Activated CD8-positive, alpha-beta T cell treated with anti-CD3 and anti-CD28 coated beads, Interleukin-2, amount 10 ng/mL, durations not matched to agents 7 days and 5 days (primary cell): Measurements from ENCODE around the gene TACR1. TPM values are rescaled to one million over a fixed set of nuclear protein-coding genes. Genes with fewer than 3 reads are reported as not detected.

Experiments used
- ATAC-seq: fragments of 150-1000 bp; cut with Tn5 transposase; one replicate; pipeline ENCODE4 v1.10.0; 2021; ENCODE audit warnings: moderate library complexity
- CTCF ChIA-PET: fragments of 350-600 bp; sonication (Branson Sonifier 250); formaldehyde crosslinking; loops from one replicate; lab custom pipeline; 2021; ENCODE audit warnings: antibody characterized with exemption; lab: Charles Lee
- POLR2A ChIA-PET: fragments of 350-600 bp; sonication (Branson Sonifier 250); formaldehyde crosslinking; loops from one replicate; lab custom pipeline; 2021; ENCODE audit warnings: antibody characterized with exemption; lab: Charles Lee
- DNase-seq: peaks from one replicate; pipeline ENCODE4 v3.0.0-alpha.2; 2020
- H3K27ac Mint-ChIP-seq: one replicate; pipeline ENCODE4 v1.8.0; 2021; ENCODE audit warnings: mild to moderate bottlenecking, mixed read lengths
- H3K27me3 Mint-ChIP-seq: one replicate; pipeline ENCODE4 v1.8.0; 2021; ENCODE audit warnings: low read depth, mixed read lengths
- H3K36me3 Mint-ChIP-seq: one replicate; pipeline ENCODE4 v1.8.0; 2021; ENCODE audit warnings: low read depth, mixed read lengths
- H3K4me1 Mint-ChIP-seq: one replicate; pipeline ENCODE4 v1.8.0; 2021; ENCODE audit warnings: low read depth, mixed read lengths
- H3K4me3 Mint-ChIP-seq: one replicate; pipeline ENCODE4 v1.8.0; 2021; ENCODE audit warnings: mild to moderate bottlenecking, mixed read lengths
- H3K9me3 Mint-ChIP-seq: one replicate; pipeline ENCODE4 v1.8.0; 2022; ENCODE audit warnings: mixed read lengths; ENCODE audit not compliant: insufficient read depth
- total RNA-seq, 2 experiments: library from RNA; stranded (reverse); gene quantifications; one replicate each; pipeline ENCODE4 v1.2.3, GENCODE V29; 2021

The TACR1 gene
- total RNA-seq, 2 experiments from 2014 or later = not detected

DNA sequence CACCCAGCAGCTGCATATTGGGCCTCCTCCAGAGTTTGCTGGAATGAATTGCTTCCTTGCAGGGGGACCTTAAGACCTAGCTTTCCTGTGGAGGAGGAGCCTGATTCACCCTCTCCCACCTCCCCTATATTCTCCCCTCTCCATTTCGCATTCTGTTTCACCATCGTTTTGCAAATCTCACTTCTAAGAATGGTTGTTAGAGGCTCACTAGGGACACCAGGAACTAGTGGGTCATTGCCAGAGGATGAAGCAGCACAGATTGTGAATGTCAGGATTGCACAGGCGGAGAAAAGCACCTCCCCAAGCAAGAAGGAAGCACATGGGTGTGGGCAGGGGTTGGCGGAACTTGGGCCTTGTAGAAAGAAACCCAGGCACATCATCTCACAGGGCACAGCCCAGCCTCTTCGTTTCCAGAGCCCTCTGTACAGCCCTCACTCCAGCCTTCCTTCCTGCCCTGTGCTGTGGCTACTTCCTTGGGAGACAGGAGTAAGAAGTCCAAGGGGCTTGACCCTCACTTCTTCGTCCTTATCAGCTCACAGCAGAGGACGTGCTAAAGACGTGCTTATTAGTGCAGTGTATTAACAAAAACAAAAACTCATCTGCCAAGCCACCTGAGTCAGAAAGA is 63.4 kb downstream of the TACR1 start:
- no peaks in the 10 kb centered on the region for H3K4me1 Mint-ChIP-seq
- peaks cover 9% of the 10 kb centered on the region for H3K27me3 Mint-ChIP-seq
- H3K27ac Mint-ChIP-seq = no peak overlapping the region
- no peaks in the 10 kb centered on the region for H3K9me3 Mint-ChIP-seq
- ChIA-PET POLR2A (no interaction called here), CTCF (no interaction called here)
- no peak overlapping the region for H3K4me3 Mint-ChIP-seq
- ATAC-seq (no peak), DNase-seq (no peak)
- no peaks in the 10 kb centered on the region for H3K36me3 Mint-ChIP-seq

DNA sequence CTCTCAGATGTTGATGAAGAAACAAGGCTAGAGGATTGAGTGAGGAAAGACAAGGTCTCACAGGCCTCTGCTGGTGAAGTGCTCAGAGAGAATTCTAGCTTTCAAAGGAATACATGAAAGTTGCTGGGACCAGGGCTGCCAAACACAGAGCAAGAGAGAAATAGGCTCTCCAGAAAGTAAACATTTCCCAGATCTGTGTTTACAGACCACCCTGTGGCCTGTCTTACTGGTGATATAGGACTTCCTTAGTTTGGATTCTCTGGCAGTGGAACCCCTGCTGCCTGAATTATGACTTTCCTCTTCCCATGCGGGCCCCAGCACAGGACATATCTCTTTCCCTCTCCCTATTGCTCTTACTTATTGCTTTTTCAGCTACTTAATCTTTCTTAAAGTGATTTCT is 64.5 kb downstream of the TACR1 start:
- H3K27ac Mint-ChIP-seq = no peak overlapping the region
- CTCF ChIA-PET = no interaction called here
- H3K9me3 Mint-ChIP-seq = no peaks in the 10 kb centered on the region

DNA sequence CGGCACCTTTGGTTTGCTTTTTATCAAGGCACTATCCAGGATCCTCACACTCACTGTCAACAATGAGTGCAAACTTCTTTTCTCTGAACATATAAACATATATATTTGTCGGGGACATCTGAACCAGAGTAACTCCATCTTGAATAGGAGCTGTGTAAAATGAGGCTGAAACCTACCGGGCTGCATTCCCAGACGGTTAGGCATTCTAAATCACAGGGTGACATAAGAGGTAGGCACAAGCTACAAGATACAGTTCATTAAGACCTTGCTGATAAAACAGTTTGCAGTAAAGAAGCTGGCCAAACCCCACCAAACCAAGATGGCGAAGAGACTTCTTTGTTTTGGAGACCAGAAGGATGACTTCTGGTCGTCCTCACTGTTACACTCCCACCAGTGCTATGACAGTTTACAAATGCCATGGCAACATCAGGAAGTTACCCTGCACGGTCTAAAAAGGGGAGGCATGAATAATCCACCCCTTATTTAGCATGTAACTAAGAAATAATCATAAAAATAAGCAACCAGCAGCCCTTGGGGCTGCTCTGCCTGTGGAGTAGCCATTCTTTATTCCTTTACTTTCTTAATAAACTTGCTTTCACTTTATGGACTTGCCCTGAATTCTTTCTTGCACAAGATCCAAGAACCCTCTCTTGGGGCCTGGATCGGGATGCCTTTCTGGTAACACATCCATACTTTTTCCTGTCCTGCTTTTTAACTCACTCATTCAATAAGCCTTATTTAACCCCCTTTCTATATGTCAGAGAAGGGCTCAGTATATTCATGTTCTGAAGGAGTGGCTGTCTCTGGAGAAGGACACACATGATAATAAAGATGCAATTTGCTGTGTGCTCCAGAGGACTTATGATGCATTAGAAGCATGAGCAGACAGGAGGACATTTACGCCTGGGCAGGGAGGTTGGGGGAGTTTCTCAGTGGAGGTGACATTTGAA is 65.4 kb downstream of the TACR1 start:
- H3K36me3 Mint-ChIP-seq = no peaks in the 10 kb centered on the region
- ATAC-seq (no peak), DNase-seq (no peak)
- POLR2A ChIA-PET = no interaction called here
- H3K9me3 Mint-ChIP-seq = no peaks in the 10 kb centered on the region
- H3K27ac Mint-ChIP-seq = no peak overlapping the region
- peaks cover 2% of the 10 kb centered on the region for H3K27me3 Mint-ChIP-seq
- CTCF ChIA-PET = no interaction called here
- H3K4me3 Mint-ChIP-seq = no peak overlapping the region
- H3K4me1 Mint-ChIP-seq = no peaks in the 10 kb centered on the region

More for the DNA sequence above, 64.5 kb downstream of the TACR1 start:
- no peak for DNase-seq
- Mint-ChIP-seq H3K36me3 (no peaks in the 10 kb centered on the region), H3K27me3 (peaks cover 5% of the 10 kb centered on the region), H3K4me1 (no peaks in the 10 kb centered on the region), H3K4me3 (no peak overlapping the region)
- ATAC-seq = no peak
- POLR2A ChIA-PET = no interaction called here

DNA sequence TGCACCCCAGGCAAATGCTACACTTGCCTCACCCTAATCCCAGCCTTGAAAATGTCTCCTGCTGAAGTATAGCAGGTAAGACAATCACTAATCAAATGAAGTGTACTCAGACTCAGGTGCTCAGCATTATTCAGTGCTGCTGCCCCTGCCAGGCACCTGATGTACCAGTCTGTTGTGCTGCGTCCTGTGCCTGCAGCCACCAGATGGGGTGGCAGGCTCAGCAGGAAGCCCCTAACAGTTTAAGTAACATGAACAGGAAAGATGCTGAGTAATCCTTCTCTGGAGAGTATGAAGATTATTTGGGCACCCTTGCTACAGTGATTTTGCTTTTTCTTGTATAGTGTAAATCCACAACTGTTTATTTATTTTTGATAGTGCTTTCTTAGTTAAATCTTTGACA is 69.1 kb downstream of the TACR1 start:
- Mint-ChIP-seq H3K4me3 (no peak overlapping the region), H3K36me3 (no peaks in the 10 kb centered on the region), H3K9me3 (peaks cover 5% of the 10 kb centered on the region), H3K27me3 (peaks cover 2% of the 10 kb centered on the region), H3K4me1 (no peaks in the 10 kb centered on the region), H3K27ac (no peak overlapping the region)
- no peak for DNase-seq
- no peak for ATAC-seq
- CTCF ChIA-PET = no interaction called here
- POLR2A ChIA-PET = no interaction called here

- CTCF ChIA-PET = no interaction called here
- Mint-ChIP-seq H3K4me3 (no peak overlapping the region), H3K9me3 (peaks cover 5% of the 10 kb centered on the region), H3K36me3 (no peaks in the 10 kb centered on the region), H3K27me3 (no peaks in the 10 kb centered on the region), H3K4me1 (no peaks in the 10 kb centered on the region), H3K27ac (no peak overlapping the region)
- no peak for DNase-seq
- POLR2A ChIA-PET = no interaction called here
- no peak for ATAC-seq
These were observed 75.4 kb downstream of the TACR1 start for GRCh38 chr2:75123876-75124275.

DNA sequence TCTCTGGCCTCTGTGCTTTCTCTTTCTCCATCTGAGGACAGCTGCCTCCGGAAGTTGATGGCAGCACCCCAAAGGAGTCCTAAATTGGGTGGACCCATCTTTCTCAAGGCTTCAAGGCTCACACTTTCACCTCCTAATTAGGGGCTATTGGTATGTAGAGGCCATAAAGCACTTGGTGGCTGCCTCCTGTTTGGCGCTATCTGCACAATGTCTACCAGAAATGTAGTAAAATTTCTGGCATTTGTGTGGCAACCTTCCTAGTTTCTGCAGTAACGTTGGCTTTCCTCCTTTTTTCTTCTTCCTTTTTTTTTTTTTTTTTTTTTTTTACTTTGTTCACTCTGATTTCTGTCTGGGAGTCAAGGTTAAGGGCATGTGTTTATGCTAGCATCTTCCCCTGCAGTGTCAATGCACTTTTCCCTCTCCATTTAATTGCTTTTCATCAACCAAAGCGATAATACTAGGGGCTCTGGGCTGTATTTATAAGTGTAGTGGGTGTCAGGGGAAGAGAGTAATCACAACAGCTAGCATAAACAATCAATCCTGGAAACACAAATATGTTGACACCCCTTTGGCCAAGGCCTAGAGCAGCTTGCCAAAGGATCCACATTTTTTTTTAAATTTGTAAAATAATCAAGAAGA is 86.0 kb downstream of the TACR1 start:
- no peaks in the 10 kb centered on the region for H3K4me1 Mint-ChIP-seq
- no peaks in the 10 kb centered on the region for H3K36me3 Mint-ChIP-seq
- DNase-seq (no peak), ATAC-seq (no peak)
- ChIA-PET CTCF (no interaction called here), POLR2A (no interaction called here)
- peaks cover 7% of the 10 kb centered on the region for H3K27me3 Mint-ChIP-seq
- no peak overlapping the region for H3K4me3 Mint-ChIP-seq
- H3K9me3 Mint-ChIP-seq = no peaks in the 10 kb centered on the region
- no peak overlapping the region for H3K27ac Mint-ChIP-seq

GRCh38 chr2:75108937-75109482 is 90.3 kb downstream of the TACR1 start:
- DNase-seq (no peak), ATAC-seq (no peak)
- H3K27me3 Mint-ChIP-seq = peaks cover 16% of the 10 kb centered on the region
- no peaks in the 10 kb centered on the region for H3K9me3 Mint-ChIP-seq
- no peak overlapping the region for H3K4me3 Mint-ChIP-seq
- no peaks in the 10 kb centered on the region for H3K36me3 Mint-ChIP-seq
- ChIA-PET CTCF (no interaction called here), POLR2A (no interaction called here)
- no peaks in the 10 kb centered on the region for H3K4me1 Mint-ChIP-seq
- no peak overlapping the region for H3K27ac Mint-ChIP-seq

GRCh38 chr2:75102011-75102410 is 97.3 kb downstream of the TACR1 start:
- H3K36me3 Mint-ChIP-seq = no peaks in the 10 kb centered on the region
- no peak for ATAC-seq
- CTCF ChIA-PET = no interaction called here

DNA sequence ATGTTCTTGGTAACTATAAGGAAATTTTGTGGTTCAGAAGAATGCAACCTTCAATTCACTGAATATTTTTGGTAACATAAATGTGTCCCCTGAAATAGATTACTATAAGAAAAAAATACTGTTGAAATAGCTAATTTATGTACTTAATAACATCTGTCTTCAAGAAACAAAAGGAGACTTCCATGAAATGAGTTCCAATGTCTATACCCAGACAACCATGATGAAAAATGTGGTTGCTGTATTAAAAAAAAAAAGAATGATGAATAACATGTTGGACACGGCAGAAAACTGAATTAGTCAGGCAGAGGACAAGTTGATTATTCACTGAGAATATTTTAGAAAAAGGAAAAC is 98.5 kb downstream of the TACR1 start:
- ATAC-seq = no peak
- Mint-ChIP-seq H3K4me1 (no peaks in the 10 kb centered on the region), H3K36me3 (no peaks in the 10 kb centered on the region), H3K9me3 (peaks cover 3% of the 10 kb centered on the region), H3K27ac (no peak overlapping the region), H3K27me3 (peaks cover 15% of the 10 kb centered on the region), H3K4me3 (no peak overlapping the region)
- POLR2A ChIA-PET = no interaction called here
- DNase-seq = no peak
- CTCF ChIA-PET = no interaction called here

More at GRCh38 chr2:75102011-75102410, 97.3 kb downstream of the TACR1 start:
- POLR2A ChIA-PET = no interaction called here
- H3K4me1 Mint-ChIP-seq = no peaks in the 10 kb centered on the region
- H3K27me3 Mint-ChIP-seq = peaks cover 15% of the 10 kb centered on the region
- no peak overlapping the region for H3K27ac Mint-ChIP-seq
- H3K9me3 Mint-ChIP-seq = peaks cover 3% of the 10 kb centered on the region
- no peak for DNase-seq
- no peak overlapping the region for H3K4me3 Mint-ChIP-seq

DNA sequence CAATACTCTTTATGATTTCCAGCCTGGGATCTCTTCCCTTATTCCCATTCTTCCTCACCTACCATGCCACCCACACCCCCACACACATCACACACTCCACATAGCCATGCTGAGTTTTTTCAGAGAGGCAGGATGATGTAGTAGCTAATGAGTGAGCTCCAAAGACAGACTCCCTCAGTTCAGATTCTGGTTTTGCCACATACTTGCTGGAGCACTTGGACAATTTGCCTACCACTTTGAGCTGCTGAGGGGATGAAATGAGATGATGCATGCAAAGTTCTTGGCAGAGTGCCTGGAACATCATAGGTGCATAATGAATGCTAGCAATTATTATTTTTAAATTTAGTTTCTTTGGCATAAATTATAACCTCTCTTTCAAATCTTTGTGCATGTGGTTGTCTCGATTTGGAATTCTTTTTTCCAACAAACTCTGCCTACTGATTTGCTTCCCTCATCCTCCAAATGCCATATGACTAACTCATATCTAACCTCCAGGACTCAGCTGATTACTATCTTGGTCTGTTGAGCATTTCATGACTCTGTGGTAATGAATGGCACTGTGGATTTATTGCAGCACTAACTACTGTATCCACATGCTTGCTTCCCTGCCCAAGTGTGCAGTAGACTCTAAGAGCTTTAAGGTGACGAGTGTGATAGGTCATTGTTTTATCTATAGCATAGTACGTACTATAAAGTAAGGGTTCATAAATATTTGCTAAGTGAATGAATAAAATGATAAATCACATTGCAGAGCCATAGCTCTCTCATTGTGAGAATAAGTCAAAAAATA is 99.1 kb downstream of the TACR1 start:
- ATAC-seq (no peak), DNase-seq (no peak)
- peaks cover 3% of the 10 kb centered on the region for H3K9me3 Mint-ChIP-seq
- H3K4me1 Mint-ChIP-seq = no peaks in the 10 kb centered on the region
- CTCF ChIA-PET = no interaction called here
- POLR2A ChIA-PET = no interaction called here
- no peak overlapping the region for H3K4me3 Mint-ChIP-seq
- no peaks in the 10 kb centered on the region for H3K36me3 Mint-ChIP-seq
- no peak overlapping the region for H3K27ac Mint-ChIP-seq
- H3K27me3 Mint-ChIP-seq = peaks cover 12% of the 10 kb centered on the region

DNA sequence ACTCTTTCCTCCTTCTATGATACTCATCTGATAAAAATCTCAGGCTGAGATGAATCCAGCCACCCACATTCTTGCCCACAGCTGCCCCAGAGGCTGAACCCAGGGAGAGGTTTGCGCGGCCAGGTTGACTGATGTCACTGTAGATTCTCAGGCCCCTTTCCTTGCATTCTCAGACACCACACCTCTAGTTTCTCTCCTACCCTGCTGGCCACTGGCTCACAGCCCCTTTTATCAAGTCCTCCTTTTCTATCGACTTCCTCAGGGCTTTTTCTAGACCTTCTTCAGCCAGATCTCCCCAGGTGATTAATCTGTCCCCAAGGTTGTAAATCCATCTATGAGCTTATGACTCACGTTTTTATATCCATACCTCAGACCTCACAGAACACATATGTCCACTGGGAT is 99.8 kb downstream of the TACR1 start:
- peaks cover 3% of the 10 kb centered on the region for H3K9me3 Mint-ChIP-seq
- no peak overlapping the region for H3K27ac Mint-ChIP-seq
- H3K4me3 Mint-ChIP-seq = no peak overlapping the region
- DNase-seq (no peak), ATAC-seq (no peak)
- no peaks in the 10 kb centered on the region for H3K36me3 Mint-ChIP-seq
- H3K27me3 Mint-ChIP-seq = peaks cover 11% of the 10 kb centered on the region
- CTCF ChIA-PET = no interaction called here
- H3K4me1 Mint-ChIP-seq = no peaks in the 10 kb centered on the region
- POLR2A ChIA-PET = no interaction called here
